Esophagus (tissue), 2 donors: Measurements from ENCODE around the gene GRM3. TPM values are rescaled to one million over a fixed set of nuclear protein-coding genes. Genes with fewer than 3 reads are reported as not detected.

Experiments used
- H3K27ac ChIP-seq, 2 donors: one replicate each; pipeline ENCODE4 v1.5.1; 2013; ENCODE audit warnings: low read depth in 2 of 2, mild to moderate bottlenecking in 2 of 2, inconsistent platforms in 1 of 2, low read length in 1 of 2, moderate library complexity in 1 of 2
- H3K27me3 ChIP-seq, 2 donors: one replicate each; pipeline ENCODE4 v1.6.1; 2013; ENCODE audit warnings: low read length in 2 of 2, control low read depth in 1 of 2, mild to moderate bottlenecking in 1 of 2; ENCODE audit not compliant: insufficient read depth in 2 of 2, control insufficient read depth in 1 of 2
- H3K36me3 ChIP-seq, 2 donors: one replicate each; pipeline ENCODE4 v1.6.1; 2013; ENCODE audit warnings: low read length in 1 of 2; ENCODE audit not compliant: control insufficient read depth in 2 of 2, insufficient read depth in 2 of 2
- H3K4me1 ChIP-seq, 2 donors: one replicate each; pipeline ENCODE4 v1.6.1; 2013; ENCODE audit warnings: low read length in 1 of 2; ENCODE audit not compliant: control insufficient read depth in 2 of 2, insufficient read depth in 2 of 2
- H3K4me3 ChIP-seq, 2 donors: one replicate each; pipeline ENCODE4 v1.5.1; 2013; ENCODE audit warnings: low read length in 2 of 2, mild to moderate bottlenecking in 2 of 2, low read depth in 1 of 2, moderate library complexity in 1 of 2
- H3K9me3 ChIP-seq, 2 donors: one replicate each; pipeline ENCODE4 v1.6.1; 2013; ENCODE audit warnings: mild to moderate bottlenecking in 2 of 2, low read depth in 1 of 2, low read length in 1 of 2, moderate library complexity in 1 of 2; ENCODE audit not compliant: control insufficient read depth in 2 of 2, insufficient read depth in 1 of 2
- WGBS, 2 donors: extraction: QIAGEN DNeasy Blood & Tissue Kit; methylation state at CpG; one replicate each; pipeline ENCODE4 v1.1.7; 2013; 5-methylcytosine and 5-hydroxymethylcytosine counted together
- polyA plus RNA-seq, 2 donors: library from polyadenylated mRNA; stranded (reverse); fragments of 200-250 nt; gene quantifications; one replicate each; pipeline ENCODE4 v1.2.3, GENCODE V29; 2013
- donor health status: healthy with polysubstance abuse.
- donor health status: Bipolar disorder and iron deficiency.

Gene GRM3
- polyA plus RNA-seq, 2 donors: 0.02 to 0.05 TPM

GRCh38 chr7:86848226-86848625, 204.5 kb downstream of the GRM3 start:
- 67 to 74% methylated on average over 2 of the region's 2 CpGs for WGBS, 2 donors
- no peak overlapping the region for H3K4me3 ChIP-seq
- H3K4me1 ChIP-seq: no peaks in the 10 kb centered on the region
- H3K36me3 ChIP-seq: no peaks in the 10 kb centered on the region
- no peaks in the 10 kb centered on the region for H3K27me3 ChIP-seq
- H3K9me3 ChIP-seq: no peaks in the 10 kb centered on the region
- no peak overlapping the region for H3K27ac ChIP-seq

- 42 to 46% methylated on average over 3 of the region's 3 CpGs for WGBS, 2 donors
Measured at GRCh38 chr7:86851566-86851965, 207.9 kb downstream of the GRM3 start.

GRCh38 chr7:86863452-86863851, 219.7 kb downstream of the GRM3 start:
- no peaks in the 10 kb centered on the region for H3K27me3 ChIP-seq
- H3K4me3 ChIP-seq: no peak overlapping the region
- no peaks in the 10 kb centered on the region for H3K4me1 ChIP-seq
- no peak overlapping the region for H3K27ac ChIP-seq
- H3K9me3 ChIP-seq: no peaks in the 10 kb centered on the region
- 82 to 87% methylated on average over 2 of the region's 2 CpGs for WGBS, 2 donors
- no peaks in the 10 kb centered on the region for H3K36me3 ChIP-seq

More at GRCh38 chr7:86851566-86851965, 207.9 kb downstream of the GRM3 start:
- H3K9me3 ChIP-seq: no peaks in the 10 kb centered on the region
- H3K36me3 ChIP-seq: no peaks in the 10 kb centered on the region
- no peak overlapping the region for H3K4me3 ChIP-seq
- H3K27me3 ChIP-seq: no peaks in the 10 kb centered on the region
- no peaks in the 10 kb centered on the region for H3K4me1 ChIP-seq
- no peak overlapping the region for H3K27ac ChIP-seq

GRCh38 chr7:86867163-86867762, 223.6 kb downstream of the GRM3 start:
- H3K27me3 ChIP-seq: no peaks in the 10 kb centered on the region
- 47 to 49% methylated on average over 5 of the region's 5 CpGs for WGBS, 2 donors
- H3K27ac ChIP-seq: no peak overlapping the region
- H3K9me3 ChIP-seq: no peaks in the 10 kb centered on the region
- no peak overlapping the region for H3K4me3 ChIP-seq
- no peaks in the 10 kb centered on the region for H3K4me1 ChIP-seq
- no peaks in the 10 kb centered on the region for H3K36me3 ChIP-seq

GRCh38 chr7:86876146-86876545, 232.4 kb downstream of the GRM3 start:
- Histone ChIP-seq H3K4me3 (no peak overlapping the region), H3K27me3 (no peaks in the 10 kb centered on the region), H3K9me3 (no peaks in the 10 kb centered on the region), H3K4me1 (no peaks in the 10 kb centered on the region), H3K36me3 (no peaks in the 10 kb centered on the region), H3K27ac (no peak overlapping the region)

- H3K9me3 ChIP-seq: no peaks in the 10 kb centered on the region
- no peak overlapping the region for H3K27ac ChIP-seq
- H3K36me3 ChIP-seq: no peaks in the 10 kb centered on the region
- H3K4me1 ChIP-seq: no peaks in the 10 kb centered on the region
- H3K4me3 ChIP-seq: no peak overlapping the region
- 74 to 85% methylated on average over 2 of the region's 2 CpGs for WGBS, 2 donors
- no peaks in the 10 kb centered on the region for H3K27me3 ChIP-seq
Measured at GRCh38 chr7:86884152-86884551, 240.4 kb downstream of the GRM3 start.

GRCh38 chr7:86889501-86889900, 245.8 kb downstream of the GRM3 start:
- H3K27ac ChIP-seq: no peak overlapping the region
- no peaks in the 10 kb centered on the region for H3K36me3 ChIP-seq
- no peaks in the 10 kb centered on the region for H3K9me3 ChIP-seq
- H3K4me1 ChIP-seq: no peaks in the 10 kb centered on the region
- H3K27me3 ChIP-seq: no peaks in the 10 kb centered on the region
- H3K4me3 ChIP-seq: no peak overlapping the region
- WGBS, 2 donors: 76 to 86% methylated on average over 3 of the region's 3 CpGs

GRCh38 chr7:86898171-86898570, 254.5 kb downstream of the GRM3 start:
- no peaks in the 10 kb centered on the region for H3K27me3 ChIP-seq
- no peaks in the 10 kb centered on the region for H3K36me3 ChIP-seq
- no peak overlapping the region for H3K4me3 ChIP-seq
- WGBS, 2 donors: 85 to 87% methylated on average over 2 of the region's 2 CpGs
- no peaks in the 10 kb centered on the region for H3K9me3 ChIP-seq
- no peaks in the 10 kb centered on the region for H3K4me1 ChIP-seq
- no peak overlapping the region for H3K27ac ChIP-seq

GRCh38 chr7:86900886-86901285, 257.2 kb downstream of the GRM3 start:
- Histone ChIP-seq H3K9me3 (no peaks in the 10 kb centered on the region), H3K36me3 (no peaks in the 10 kb centered on the region), H3K4me3 (no peak overlapping the region), H3K27ac (no peak overlapping the region), H3K27me3 (no peaks in the 10 kb centered on the region), H3K4me1 (no peaks in the 10 kb centered on the region)

GRCh38 chr7:86904949-86905834, 261.5 kb downstream of the GRM3 start:
- Histone ChIP-seq H3K4me3 (no peak overlapping the region), H3K9me3 (no peaks in the 10 kb centered on the region), H3K36me3 (no peaks in the 10 kb centered on the region), H3K27me3 (no peaks in the 10 kb centered on the region), H3K4me1 (no peaks in the 10 kb centered on the region), H3K27ac (no peak overlapping the region)
- 34 to 35% methylated on average over 3 of the region's 3 CpGs for WGBS, 2 donors
